A673 (cell line): ENCODE measurements around the gene PLPPR3.

Experiments
- CTCF ChIP-seq: fragments of 300-800, 200-600 bp; sonication (generic); conservative IDR thresholded peaks from 2 replicates; pipeline ENCODE4 v1.5.1; 2017; ENCODE audit warnings: low read depth, mild to moderate bottlenecking, antibody characterized with exemption, low read length, moderate library complexity, mixed read lengths
- EZH2 ChIP-seq: fragments of 200-600 bp; sonication (generic); IDR thresholded peaks from 2 replicates; pipeline ENCODE4 v1.6.1; 2017; ENCODE audit warnings: borderline replicate concordance, low read depth, mild to moderate bottlenecking, mixed read lengths, antibody characterized with exemption, low read length; ENCODE audit not compliant: poor library complexity, severe bottlenecking

- TF ChIP-seq CTCF (no peak), EZH2 (no peak)
Measured at GRCh38 chr19:816500-816857, 5.3 kb downstream of the PLPPR3 start.
